ENCODE results near the gene CDSN. TPM values are rescaled to one million over a fixed set of nuclear protein-coding genes. Genes with fewer than 3 reads are reported as not detected.

Gene CDSN, protein sequence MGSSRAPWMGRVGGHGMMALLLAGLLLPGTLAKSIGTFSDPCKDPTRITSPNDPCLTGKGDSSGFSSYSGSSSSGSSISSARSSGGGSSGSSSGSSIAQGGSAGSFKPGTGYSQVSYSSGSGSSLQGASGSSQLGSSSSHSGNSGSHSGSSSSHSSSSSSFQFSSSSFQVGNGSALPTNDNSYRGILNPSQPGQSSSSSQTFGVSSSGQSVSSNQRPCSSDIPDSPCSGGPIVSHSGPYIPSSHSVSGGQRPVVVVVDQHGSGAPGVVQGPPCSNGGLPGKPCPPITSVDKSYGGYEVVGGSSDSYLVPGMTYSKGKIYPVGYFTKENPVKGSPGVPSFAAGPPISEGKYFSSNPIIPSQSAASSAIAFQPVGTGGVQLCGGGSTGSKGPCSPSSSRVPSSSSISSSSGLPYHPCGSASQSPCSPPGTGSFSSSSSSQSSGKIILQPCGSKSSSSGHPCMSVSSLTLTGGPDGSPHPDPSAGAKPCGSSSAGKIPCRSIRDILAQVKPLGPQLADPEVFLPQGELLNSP
- total RNA-seq = not detected in 2 replicates
- polyA plus RNA-seq = not detected in 2 replicates
- not detected in 2 replicates for polyA plus RNA-seq (2012)
- polyA minus RNA-seq (ENCODE audit: low replicate concordance) = not detected in 2 replicates

DNA sequence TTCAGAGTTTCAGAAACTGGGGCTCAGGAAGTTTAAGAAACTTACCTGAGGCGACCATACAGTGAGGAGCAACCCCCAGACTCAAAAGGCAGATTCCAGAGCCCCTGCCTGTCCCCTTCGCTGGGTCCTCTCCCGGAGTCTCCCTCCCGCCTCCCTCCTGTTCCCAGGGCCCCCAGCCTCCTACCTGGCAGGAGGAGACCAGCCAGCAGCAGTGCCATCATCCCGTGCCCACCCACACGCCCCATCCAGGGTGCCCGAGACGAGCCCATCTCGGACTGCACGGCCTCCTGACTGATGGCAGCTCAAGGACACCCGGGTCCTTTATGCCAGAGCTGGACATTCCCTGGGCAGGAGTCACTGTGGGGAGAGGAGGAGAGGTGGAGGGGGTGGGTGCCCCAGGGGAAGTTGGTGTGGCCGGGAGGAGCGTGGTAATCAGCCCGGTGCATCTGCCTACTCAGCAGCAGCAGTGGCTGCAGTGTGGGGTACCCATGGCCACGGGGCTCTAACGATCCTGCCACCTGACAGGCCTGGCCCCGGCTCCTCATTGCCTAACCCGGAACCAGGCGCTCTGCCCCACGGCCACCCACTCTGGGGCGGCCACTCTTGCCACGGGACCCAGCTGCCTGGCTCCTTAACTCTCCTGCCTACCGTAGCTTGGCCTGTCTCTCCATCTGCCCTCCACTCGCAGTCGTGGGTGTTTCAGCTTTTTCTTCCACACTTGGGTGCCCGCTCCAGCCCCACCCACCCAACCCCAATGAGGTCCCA is at the start of gene CDSN:
TSS of gene CDSN (minus strand) at position 296 of the 765 bp plus-strand sequence. CDS start at position 269, 27 bp downstream.
- TF ChIP-seq, protein P1, sequence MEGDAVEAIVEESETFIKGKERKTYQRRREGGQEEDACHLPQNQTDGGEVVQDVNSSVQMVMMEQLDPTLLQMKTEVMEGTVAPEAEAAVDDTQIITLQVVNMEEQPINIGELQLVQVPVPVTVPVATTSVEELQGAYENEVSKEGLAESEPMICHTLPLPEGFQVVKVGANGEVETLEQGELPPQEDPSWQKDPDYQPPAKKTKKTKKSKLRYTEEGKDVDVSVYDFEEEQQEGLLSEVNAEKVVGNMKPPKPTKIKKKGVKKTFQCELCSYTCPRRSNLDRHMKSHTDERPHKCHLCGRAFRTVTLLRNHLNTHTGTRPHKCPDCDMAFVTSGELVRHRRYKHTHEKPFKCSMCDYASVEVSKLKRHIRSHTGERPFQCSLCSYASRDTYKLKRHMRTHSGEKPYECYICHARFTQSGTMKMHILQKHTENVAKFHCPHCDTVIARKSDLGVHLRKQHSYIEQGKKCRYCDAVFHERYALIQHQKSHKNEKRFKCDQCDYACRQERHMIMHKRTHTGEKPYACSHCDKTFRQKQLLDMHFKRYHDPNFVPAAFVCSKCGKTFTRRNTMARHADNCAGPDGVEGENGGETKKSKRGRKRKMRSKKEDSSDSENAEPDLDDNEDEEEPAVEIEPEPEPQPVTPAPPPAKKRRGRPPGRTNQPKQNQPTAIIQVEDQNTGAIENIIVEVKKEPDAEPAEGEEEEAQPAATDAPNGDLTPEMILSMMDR (conservative IDR thresholded peaks at IDR 0.05 in 1 of 2, IDR thresholded peaks at IDR 0.05 in 1 of 2; ENCODE audit: low read depth in 1 of 2, low read length in 2 of 2) = no peak
- no peak for TF ChIP-seq EZH2 (IDR thresholded peaks at IDR 0.05; ENCODE audit: low read length, missing control alignments)
- Histone ChIP-seq H3K4me3 (replicated peaks in 1 of 4; ENCODE audit: control extremely low read depth in 1 of 4, insufficient read depth in 1 of 4, low read depth in 3 of 4, low read length in 4 of 4) (no peak within 1 kb of the TSS), H2AFZ (ENCODE audit: low read length) (no peak within 1 kb of the TSS), H3K9ac (ENCODE audit: insufficient read depth, low read length) (no peak within 1 kb of the TSS), H3K27me3 (ENCODE audit: control insufficient read depth, insufficient read depth, low read length) (no peaks in the 10 kb centered on the region), H3K4me2 (ENCODE audit: extremely low read depth, insufficient read depth, low read length) (no peak within 1 kb of the TSS), H3K36me3 (ENCODE audit: control insufficient read depth, insufficient read depth, low read length) (no peaks in the 10 kb centered on the region), H3K79me2 (ENCODE audit: control insufficient read depth, insufficient read depth, low read length) (no peaks in the 10 kb centered on the region), H3K27ac (ENCODE audit: insufficient read depth, low read length) (no peak within 1 kb of the TSS), H3K9me3 (ENCODE audit: control insufficient read depth, insufficient read depth, low read depth, low read length) (no peaks in the 10 kb centered on the region), H4K20me1 (ENCODE audit: control insufficient read depth, extremely low read depth, insufficient read depth, low read length) (no peaks in the 10 kb centered on the region), H3K4me1 (ENCODE audit: control insufficient read depth, extremely low read depth, insufficient read depth, low read length) (peaks cover 14% of the 10 kb centered on the region)
- DNase-seq (ENCODE audit: low read depth in 2 of 2) = no peak

DNA sequence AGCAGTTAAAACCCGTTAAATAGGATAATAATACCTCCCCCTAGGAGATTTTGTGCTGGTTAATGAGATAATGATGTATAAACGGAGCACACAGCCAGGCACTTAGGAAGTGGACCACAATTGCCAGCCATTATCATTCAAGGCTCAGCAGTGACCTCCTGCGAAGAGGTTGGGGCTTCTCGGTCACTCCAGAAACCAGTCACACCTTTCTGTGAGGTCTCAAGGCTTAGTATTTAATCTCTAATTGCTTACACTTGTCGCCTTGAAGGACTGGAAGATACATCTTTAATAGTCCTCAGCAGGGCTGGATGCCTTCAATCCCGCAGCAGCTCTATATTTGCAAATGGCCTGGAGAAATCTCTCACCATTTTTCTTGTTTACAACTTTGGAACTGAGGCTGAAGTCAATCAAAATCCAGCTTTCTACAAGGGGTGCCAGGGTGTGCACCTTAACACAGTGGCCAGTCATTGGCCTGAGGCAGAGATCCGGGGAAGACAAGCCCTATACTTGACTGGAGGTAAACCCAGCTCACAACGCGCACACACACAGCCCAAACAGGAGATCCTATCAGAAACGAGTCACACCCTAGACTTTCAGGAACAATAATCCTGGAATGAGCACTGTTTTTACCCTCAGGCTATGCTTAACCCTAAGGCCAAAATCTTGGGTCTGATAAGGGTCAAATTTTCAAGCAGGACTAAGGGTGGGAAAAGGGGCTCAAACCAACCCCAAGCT is 49.0 kb upstream of the CDSN start:
- Histone ChIP-seq H3K4me2 (ENCODE audit: extremely low read depth, insufficient read depth, low read length) (no peak overlapping the region), H3K4me1 (ENCODE audit: control insufficient read depth, extremely low read depth, insufficient read depth, low read length) (no peaks in the 10 kb centered on the region), H3K9ac (ENCODE audit: insufficient read depth, low read length) (no peak overlapping the region), H3K4me3 (replicated peaks in 1 of 4; ENCODE audit: control extremely low read depth in 1 of 4, insufficient read depth in 1 of 4, low read depth in 3 of 4, low read length in 4 of 4) (no peak overlapping the region), H3K9me3 (ENCODE audit: control insufficient read depth, insufficient read depth, low read depth, low read length) (no peaks in the 10 kb centered on the region), H2AFZ (ENCODE audit: low read length) (no peak overlapping the region), H3K79me2 (ENCODE audit: control insufficient read depth, insufficient read depth, low read length) (no peaks in the 10 kb centered on the region), H3K27ac (ENCODE audit: insufficient read depth, low read length) (no peak overlapping the region), H3K36me3 (ENCODE audit: control insufficient read depth, insufficient read depth, low read length) (no peaks in the 10 kb centered on the region), H4K20me1 (ENCODE audit: control insufficient read depth, extremely low read depth, insufficient read depth, low read length) (no peaks in the 10 kb centered on the region), H3K27me3 (ENCODE audit: control insufficient read depth, insufficient read depth, low read length) (no peaks in the 10 kb centered on the region)
- no peak for DNase-seq (ENCODE audit: low read depth in 2 of 2)
- TF ChIP-seq, protein P1 (conservative IDR thresholded peaks at IDR 0.05 in 1 of 2, IDR thresholded peaks at IDR 0.05 in 1 of 2; ENCODE audit: low read depth in 1 of 2, low read length in 2 of 2) = no peak
- no peak for TF ChIP-seq EZH2 (IDR thresholded peaks at IDR 0.05; ENCODE audit: low read length, missing control alignments)
